BLaER1 treated with 17β-estradiol and CSF1 and Interleukin-3, amounts not matched to agents 10 nM and 100 nM (cell line): Measurements from ENCODE around the gene MYH16.
"Not testable (repeated sequence)": the region's sequence is repeated elsewhere in the genome, so short reads cannot be mapped to it uniquely, and the experiment has no call there.

ENCODE experiments used
- H3K27ac ChIP-seq, 11 experiments: shearing (Covaris generic); formaldehyde crosslinking; 2 replicates each; pipeline ENCODE4 v1.8.1; 2022
- H3K27me3 ChIP-seq, 11 experiments: shearing (Covaris generic); formaldehyde crosslinking; 2 replicates each; pipeline ENCODE4 v1.8.1; 2022
- H3K36me3 ChIP-seq, 11 experiments: shearing (Covaris generic); formaldehyde crosslinking; 2 replicates each; pipeline ENCODE4 v1.8.1; 2022
- H3K4me1 ChIP-seq, 10 experiments: shearing (Covaris generic); formaldehyde crosslinking; 2 replicates each; pipeline ENCODE4 v1.8.1; 2022
- H3K4me2 ChIP-seq, 11 experiments: shearing (Covaris generic); formaldehyde crosslinking; 2 replicates each; pipeline ENCODE4 v1.8.1; 2022
- H3K4me3 ChIP-seq, 10 experiments: shearing (Covaris generic); formaldehyde crosslinking; 2 replicates each; pipeline ENCODE4 v1.8.1; 2022
- H3K9ac ChIP-seq, 11 experiments: shearing (Covaris generic); formaldehyde crosslinking; 2 replicates each; pipeline ENCODE4 v1.8.1; 2022
- H3K9me3 ChIP-seq, 11 experiments: shearing (Covaris generic); formaldehyde crosslinking; replicated peaks in 1 of 11; 2 replicates each; pipeline ENCODE4 v1.8.1; 2022
- H4K20me1 ChIP-seq, 11 experiments: shearing (Covaris generic); formaldehyde crosslinking; 2 replicates each; pipeline ENCODE4 v1.8.1; 2022
- Cebpa-rat ChIP-seq, 11 experiments: shearing (Covaris generic); IDR thresholded peaks; 2 replicates each; pipeline ENCODE4 v1.8.1; 2022

MYH16 gene

DNA sequence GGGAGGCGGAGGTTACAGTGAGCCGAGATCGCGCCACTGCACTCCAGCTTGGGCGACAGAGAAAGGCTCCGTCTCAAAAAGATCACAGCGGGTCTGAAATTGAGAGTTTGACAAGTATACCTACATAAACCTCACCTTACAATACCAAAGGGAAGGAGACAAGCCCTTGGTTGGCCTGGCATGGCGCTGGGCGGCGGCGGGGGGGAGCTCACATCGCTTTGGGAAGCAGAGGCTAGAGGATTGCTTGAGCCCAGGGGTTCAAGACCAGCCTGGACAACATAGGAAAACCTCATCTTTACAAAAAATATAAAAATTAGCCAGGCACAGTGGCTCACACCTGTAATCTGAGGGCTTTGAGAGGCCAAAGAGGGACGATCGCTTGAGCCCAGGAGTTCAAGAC, 51.9 kb downstream of the MYH16 start:
- no peak for TF ChIP-seq Cebpa-rat (IDR thresholded peaks at IDR 0.05)
- no peaks in the 10 kb centered on the region for H3K27me3 ChIP-seq
- H3K36me3 ChIP-seq, result peaks cover 0 to 16% (median 9%) of the 10 kb centered on the region in 11 experiments; a peak in 10 of 22 replicates
- H3K4me3 ChIP-seq, result peak overlapping the region; percentile 85 to 98 (median 93); a peak in 16 of 20 replicates
- H3K4me1 ChIP-seq, result peaks cover 27 to 41% (median 38%) of the 10 kb centered on the region in 10 experiments
- H3K9me3 ChIP-seq, result no peaks in the 10 kb centered on the region
- H3K27ac ChIP-seq, result peak overlapping the region in 8 of 11 experiments; percentile 87 to 95 (median 89); a peak in 12 of 22 replicates
- H3K9ac ChIP-seq, result peak overlapping the region; percentile 89 to 97 (median 93); a peak in 18 of 22 replicates
- H3K4me2 ChIP-seq, result peak overlapping the region; percentile 90 to 100 (median 97)
- H4K20me1 ChIP-seq, result peaks cover 0 to 37% (median 32%) of the 10 kb centered on the region in 11 experiments; a peak in 18 of 22 replicates

DNA sequence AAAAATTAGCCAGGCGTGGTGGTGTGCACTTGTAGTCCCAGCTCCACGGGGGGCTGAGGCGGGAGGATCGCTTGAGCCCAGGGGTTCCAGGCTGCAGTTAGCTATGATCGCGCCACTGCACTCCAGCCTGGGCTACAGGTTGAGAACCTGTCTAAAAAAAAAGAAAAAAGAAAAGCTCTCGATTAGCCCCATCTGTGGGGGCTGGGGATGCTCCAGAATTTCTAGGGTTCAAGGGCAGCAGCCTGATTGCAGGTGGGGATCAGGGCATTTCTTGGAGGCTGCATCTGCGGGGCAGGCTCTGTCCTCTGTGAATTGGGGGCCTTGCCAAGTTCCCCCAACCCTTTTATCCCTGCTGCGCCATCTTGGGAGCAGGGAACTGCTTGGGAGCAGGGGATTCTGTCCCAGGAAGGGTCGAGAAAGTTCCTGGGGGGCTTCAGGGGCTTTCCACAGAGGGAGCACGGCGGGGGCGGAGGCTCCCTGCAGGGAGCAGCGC, 52.4 kb downstream of the MYH16 start:
- peak overlapping the region; percentile 85 to 98 (median 93) for H3K4me3 ChIP-seq
- peaks cover 0 to 16% (median 11%) of the 10 kb centered on the region in 11 experiments; a peak in 10 of 22 replicates for H3K36me3 ChIP-seq
- peak overlapping the region; percentile 89 to 97 (median 93) for H3K9ac ChIP-seq
- peak overlapping the region; percentile 83 to 95 (median 88) for H3K27ac ChIP-seq
- peak overlapping the region; percentile 90 to 100 (median 97) for H3K4me2 ChIP-seq
- H3K9me3 ChIP-seq, result no peaks in the 10 kb centered on the region
- H3K4me1 ChIP-seq, result peaks cover 28 to 46% (median 42%) of the 10 kb centered on the region in 10 experiments
- H3K27me3 ChIP-seq, result no peaks in the 10 kb centered on the region
- H4K20me1 ChIP-seq, result peaks cover 0 to 42% (median 37%) of the 10 kb centered on the region in 11 experiments; a peak in 18 of 22 replicates
- no peak for TF ChIP-seq Cebpa-rat (IDR thresholded peaks at IDR 0.05)

DNA sequence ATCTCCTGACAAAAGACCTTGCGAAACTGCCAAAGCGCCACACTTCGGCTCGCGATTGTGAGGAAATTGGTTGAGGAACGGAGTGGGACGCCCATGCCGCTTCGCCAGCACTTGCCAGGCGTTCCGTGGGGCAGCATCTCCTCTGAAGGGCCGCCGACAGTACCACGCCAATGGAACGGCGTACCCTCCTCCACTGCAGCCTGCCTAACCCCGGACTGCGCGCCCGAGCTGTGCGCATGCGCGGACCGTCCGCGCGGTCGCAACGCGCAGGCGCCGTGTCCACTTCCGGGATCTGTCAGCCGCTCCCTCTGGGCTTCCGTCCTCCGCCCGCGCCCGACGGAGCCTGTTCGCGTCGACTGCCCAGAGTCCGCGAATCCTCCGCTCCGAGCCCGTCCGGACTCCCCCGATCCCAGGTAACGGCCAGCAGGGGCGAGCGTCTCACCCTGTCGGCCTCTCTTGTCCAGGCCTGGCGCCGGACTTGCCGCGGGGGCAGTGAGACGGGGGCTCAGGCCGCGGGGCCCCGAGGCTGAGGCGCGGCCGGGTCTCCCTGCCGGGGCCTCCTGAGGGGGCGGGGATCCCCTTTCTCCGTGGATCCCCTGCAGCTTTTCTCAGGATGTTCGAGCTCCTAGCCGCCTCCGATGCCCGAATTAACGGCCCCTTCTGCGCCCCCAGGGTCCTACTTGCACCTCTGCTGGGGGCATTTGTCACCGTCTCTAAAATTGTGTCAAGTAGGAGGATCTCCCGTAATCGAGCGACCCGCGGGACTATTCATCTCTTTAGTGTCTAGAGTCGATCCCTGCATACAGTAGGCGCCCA, 53.2 kb downstream of the MYH16 start, which contains the start of gene ARPC1A:
Gene ARPC1A (plus strand): TSS at position 307 of the 816 bp plus-strand sequence. CDS start 7,456 bp downstream, outside the sequence.
- H3K4me1 ChIP-seq, result peaks cover 30 to 51% (median 49%) of the 10 kb centered on the region in 10 experiments
- peaks cover 0 to 21% (median 13%) of the 10 kb centered on the region in 11 experiments; a peak in 14 of 22 replicates for H3K36me3 ChIP-seq
- peak within 1 kb of the TSS; percentile 89 to 97 (median 93) for H3K9ac ChIP-seq
- no peaks in the 10 kb centered on the region for H3K27me3 ChIP-seq
- H4K20me1 ChIP-seq, result peaks cover 0 to 50% (median 44%) of the 10 kb centered on the region in 11 experiments; a peak in 19 of 22 replicates
- H3K27ac ChIP-seq, result peak within 1 kb of the TSS; percentile 83 to 95 (median 88)
- H3K9me3 ChIP-seq, result no peaks in the 10 kb centered on the region
- TF ChIP-seq Cebpa-rat (IDR thresholded peaks at IDR 0.05), result no peak
- H3K4me2 ChIP-seq, result peak within 1 kb of the TSS; percentile 90 to 100 (median 97)
- peak within 1 kb of the TSS; percentile 85 to 98 (median 93) for H3K4me3 ChIP-seq

DNA sequence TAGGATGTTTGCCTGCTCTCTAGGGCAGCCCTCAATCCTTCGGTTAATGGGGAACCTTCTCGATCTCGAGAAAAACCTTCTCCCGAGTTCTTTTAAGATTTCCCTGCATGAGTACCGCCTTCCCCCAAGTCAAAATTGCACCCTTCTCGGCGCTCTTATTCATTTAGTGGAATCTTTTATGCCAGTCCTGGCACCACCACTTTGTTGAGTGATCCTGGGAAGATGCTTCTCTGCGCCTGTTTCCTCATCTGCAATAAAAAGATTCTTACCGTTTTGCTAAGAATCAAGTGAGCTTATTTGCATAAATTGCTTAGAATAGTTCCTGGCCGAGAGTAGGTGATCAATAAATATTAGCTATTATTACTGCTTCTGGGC, 53.8 kb downstream of the MYH16 start:
- peak overlapping the region; percentile 89 to 97 (median 93) for H3K9ac ChIP-seq
- peaks cover 0 to 56% (median 50%) of the 10 kb centered on the region in 11 experiments; a peak in 19 of 22 replicates for H4K20me1 ChIP-seq
- TF ChIP-seq Cebpa-rat (IDR thresholded peaks at IDR 0.05), result no peak
- H3K4me1 ChIP-seq, result peaks cover 35 to 57% (median 52%) of the 10 kb centered on the region in 10 experiments
- no peaks in the 10 kb centered on the region for H3K9me3 ChIP-seq
- H3K27ac ChIP-seq, result peak overlapping the region; percentile 83 to 95 (median 88)
- peak overlapping the region; percentile 90 to 98 (median 95) for H3K4me2 ChIP-seq
- H3K4me3 ChIP-seq, result peak overlapping the region; percentile 85 to 98 (median 93)
- H3K27me3 ChIP-seq, result no peaks in the 10 kb centered on the region
- peaks cover 0 to 27% (median 19%) of the 10 kb centered on the region in 11 experiments; a peak in 16 of 22 replicates for H3K36me3 ChIP-seq

DNA sequence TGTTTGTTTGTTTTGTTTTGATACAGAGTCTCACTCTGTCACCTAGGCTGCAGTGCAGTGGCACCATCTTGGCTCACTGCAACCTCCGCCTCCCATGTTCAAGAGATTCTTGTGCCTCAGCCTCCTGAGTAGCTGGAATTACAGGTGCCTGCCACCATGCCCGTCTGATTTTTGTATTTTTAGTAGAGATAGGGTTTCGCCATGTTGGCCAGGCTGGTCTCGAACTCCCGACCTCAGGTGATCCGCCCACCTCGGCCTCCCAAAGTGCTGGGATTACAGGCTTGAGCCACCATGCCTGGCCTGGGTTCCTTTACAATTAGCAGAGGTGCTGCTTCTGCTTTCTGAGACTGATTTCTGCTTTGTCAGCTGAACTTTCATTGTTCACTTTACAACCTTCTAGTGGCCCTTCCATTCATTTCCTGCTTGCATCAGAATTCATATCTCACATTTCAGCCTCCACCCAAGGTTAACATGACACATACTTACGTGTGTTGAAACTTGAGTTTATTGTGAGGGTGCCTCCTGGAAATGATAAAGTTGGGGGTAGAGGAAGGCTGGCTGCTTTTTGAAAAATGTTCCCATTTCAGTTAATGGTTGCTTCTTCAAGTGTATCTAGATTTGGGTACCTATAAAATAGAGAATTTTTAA, 57.8 kb downstream of the MYH16 start:
- H3K27me3 ChIP-seq, H3K9me3 ChIP-seq: not testable (repeated sequence)
- peaks cover 34 to 66% (median 58%) of the 10 kb centered on the region in 11 experiments for H3K36me3 ChIP-seq
- H4K20me1 ChIP-seq, result peaks cover 7 to 96% (median 88%) of the 10 kb centered on the region in 11 experiments; a peak in 21 of 22 replicates
- H3K4me1 ChIP-seq, result peaks cover 24 to 61% (median 47%) of the 10 kb centered on the region in 10 experiments
- TF ChIP-seq Cebpa-rat (IDR thresholded peaks at IDR 0.05), result peak in 2 of 11 experiments; percentile 44 to 56; a peak in 4 of 22 replicates
- peak overlapping the region in 8 of 11 experiments; percentile 2 to 95 (median 65); a peak in 13 of 22 replicates for H3K4me2 ChIP-seq
- peak overlapping the region in 1 of 10 experiments; percentile 52; a peak in 1 of 20 replicates for H3K4me3 ChIP-seq
- peak overlapping the region in 5 of 11 experiments; percentile 44 to 80 (median 67); a peak in 10 of 22 replicates for H3K9ac ChIP-seq
- H3K27ac ChIP-seq, result peak overlapping the region in 8 of 11 experiments; percentile 1 to 95 (median 72); a peak in 14 of 22 replicates

DNA sequence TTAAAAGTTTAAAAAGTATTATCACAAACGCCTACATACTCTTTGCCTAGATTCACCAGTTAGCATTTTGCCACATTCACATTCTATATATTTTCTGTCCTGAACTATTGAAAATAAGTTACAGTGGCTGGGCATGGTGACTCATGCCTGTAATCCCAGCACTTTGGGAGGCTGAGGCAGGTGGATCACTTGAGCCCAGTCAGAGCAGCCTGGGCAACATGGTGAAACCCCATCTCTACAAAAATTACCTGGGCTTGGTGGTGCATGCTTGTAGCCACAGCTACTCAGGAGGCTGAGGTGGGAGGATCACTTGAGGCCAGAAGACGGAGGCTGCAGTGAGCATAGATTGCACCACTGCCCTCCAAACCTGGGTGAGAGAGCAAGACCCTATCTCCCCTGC, 58.4 kb downstream of the MYH16 start:
- H3K36me3 ChIP-seq, result peaks cover 39 to 72% (median 63%) of the 10 kb centered on the region in 11 experiments
- H4K20me1 ChIP-seq, result peaks cover 7 to 98% (median 91%) of the 10 kb centered on the region in 11 experiments; a peak in 21 of 22 replicates
- peak overlapping the region in 2 of 10 experiments; percentile 22 to 52; a peak in 2 of 20 replicates for H3K4me3 ChIP-seq
- peak overlapping the region in 9 of 11 experiments; percentile 1 to 95 (median 68); a peak in 15 of 22 replicates for H3K27ac ChIP-seq
- no peak; a peak in 1 of 22 replicates for TF ChIP-seq Cebpa-rat (IDR thresholded peaks at IDR 0.05)
- H3K9ac ChIP-seq, result peak overlapping the region in 5 of 11 experiments; percentile 44 to 80 (median 67); a peak in 9 of 22 replicates
- peaks cover 24 to 61% (median 47%) of the 10 kb centered on the region in 10 experiments for H3K4me1 ChIP-seq
- peak overlapping the region in 6 of 11 experiments; percentile 30 to 95 (median 86); a peak in 10 of 22 replicates for H3K4me2 ChIP-seq
- no peaks in the 10 kb centered on the region for H3K27me3 ChIP-seq
- no peaks in the 10 kb centered on the region for H3K9me3 ChIP-seq

DNA sequence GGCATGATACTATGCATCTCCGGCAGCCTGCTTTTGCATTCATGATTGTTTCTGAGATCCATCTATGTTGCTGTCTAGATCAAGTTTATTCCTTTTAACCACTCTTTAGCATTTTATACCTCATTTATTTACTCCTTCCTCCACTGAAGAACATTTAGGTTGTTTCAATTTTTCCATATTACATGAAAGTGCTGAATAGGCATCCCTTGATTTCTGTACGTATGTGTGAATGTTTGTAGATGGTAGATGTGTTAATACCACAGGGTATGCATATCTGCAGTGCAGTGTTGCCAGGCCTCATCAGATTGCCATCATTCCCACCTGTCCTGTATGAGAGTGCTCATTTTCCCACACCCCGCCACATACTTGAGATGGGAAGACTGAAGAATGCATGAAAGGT, 67.0 kb downstream of the MYH16 start:
- H3K36me3 ChIP-seq, result peaks cover 99 to 100% (median 100%) of the 10 kb centered on the region in 11 experiments
- no peaks in the 10 kb centered on the region for H3K4me1 ChIP-seq
- H3K4me3 ChIP-seq, result no peak overlapping the region
- H4K20me1 ChIP-seq, result peaks cover 0 to 98% (median 47%) of the 10 kb centered on the region in 11 experiments; a peak in 19 of 22 replicates
- no peaks in the 10 kb centered on the region for H3K27me3 ChIP-seq
- H3K9ac ChIP-seq, result no peak overlapping the region
- H3K4me2 ChIP-seq, result no peak overlapping the region
- no peak overlapping the region for H3K27ac ChIP-seq
- TF ChIP-seq Cebpa-rat (IDR thresholded peaks at IDR 0.05), result no peak
- H3K9me3 ChIP-seq, result no peaks in the 10 kb centered on the region

DNA sequence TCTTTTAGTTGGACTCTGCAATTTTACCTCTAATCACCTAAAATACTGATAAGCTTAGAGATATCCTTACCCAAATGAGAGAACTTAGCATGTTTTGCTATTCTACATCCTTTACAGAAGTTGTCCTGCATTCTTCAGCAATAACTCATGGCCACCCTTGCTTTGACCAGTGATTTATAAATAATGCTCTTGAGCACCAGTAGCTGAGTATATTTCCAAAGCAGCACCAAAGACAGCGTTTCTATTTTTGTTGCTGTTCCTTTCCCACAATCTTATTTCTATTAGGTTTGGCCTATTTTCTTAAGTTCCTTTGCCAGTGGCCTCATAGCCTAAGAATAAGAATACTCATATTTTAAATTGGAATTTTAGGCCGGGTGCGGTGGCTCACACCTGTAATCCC, 68.0 kb downstream of the MYH16 start:
- H3K4me2 ChIP-seq, result no peak overlapping the region
- H3K36me3 ChIP-seq, result peaks cover 99 to 100% (median 100%) of the 10 kb centered on the region in 11 experiments
- no peaks in the 10 kb centered on the region for H3K9me3 ChIP-seq
- H3K27ac ChIP-seq, result no peak overlapping the region
- no peaks in the 10 kb centered on the region for H3K27me3 ChIP-seq
- H4K20me1 ChIP-seq, result peaks cover 3 to 98% (median 41%) of the 10 kb centered on the region in 11 experiments; a peak in 18 of 22 replicates
- H3K9ac ChIP-seq, result no peak overlapping the region
- H3K4me1 ChIP-seq, result no peaks in the 10 kb centered on the region
- no peak for TF ChIP-seq Cebpa-rat (IDR thresholded peaks at IDR 0.05)
- no peak overlapping the region for H3K4me3 ChIP-seq
